Upper lobe of right lung (tissue), 1 donor: ENCODE data around the gene ZBTB38. TPM values are rescaled to one million over a fixed set of nuclear protein-coding genes. Genes with fewer than 3 reads are reported as not detected.

Source experiments
- ATAC-seq: fragments of 200-7000 bp; cut with Tn5 transposase; one replicate; pipeline ENCODE4 v1.9.1; 2020; ENCODE audit warnings: mild to moderate bottlenecking, moderate library complexity
- DNase-seq: peaks from one replicate; pipeline ENCODE4 v3.0.0-alpha.2; 2020
- H3K27ac ChIP-seq: fragments of 200-600 bp; one replicate; pipeline ENCODE4 v1.8.0; 2022
- H3K27me3 ChIP-seq: fragments of 200-600 bp; one replicate; pipeline ENCODE4 v1.8.0; 2022; ENCODE audit warnings: mild to moderate bottlenecking
- H3K36me3 ChIP-seq: fragments of 200-600 bp; one replicate; pipeline ENCODE4 v1.8.0; 2022
- H3K4me1 ChIP-seq: fragments of 200-600 bp; one replicate; pipeline ENCODE4 v1.8.0; 2022
- H3K4me3 ChIP-seq: fragments of 200-600 bp; one replicate; pipeline ENCODE4 v1.8.0; 2022; ENCODE audit warnings: mild to moderate bottlenecking
- H3K9me3 ChIP-seq: fragments of 200-600 bp; one replicate; pipeline ENCODE4 v1.8.0; 2022
- CTCF ChIP-seq: fragments of 200-600 bp; IDR thresholded peaks from one replicate; pipeline ENCODE4 v1.8.0; 2022; ENCODE audit warnings: antibody characterized with exemption
- intact Hi-C: fragments of 100-400 bp; cut with DNase I; formaldehyde crosslinking; loops from one replicate; pipeline ENCODE4 v1.11.0; 2022
- total RNA-seq: library from RNA; stranded (reverse); fragmentation: NEBNext Ultra II Directional; extraction: Animal tissue kit (Norgen Biotek cat#: 25700); gene quantifications from one replicate; pipeline ENCODE4 v1.2.1, GENCODE V29; 2021
- donor health status: DM: no; HTN: yes; CAD: no; lungs with severe emphysema.

The ZBTB38 gene
- total RNA-seq, 1 donor from 2014 or later = 118 TPM

GRCh38 chr3:141371882-141372281 is 3.6 kb downstream of the ZBTB38 start:
- no peak overlapping the region for H3K4me3 ChIP-seq
- no peak for DNase-seq
- H3K9me3 ChIP-seq = no peaks in the 10 kb centered on the region
- no peaks in the 10 kb centered on the region for H3K36me3 ChIP-seq
- H3K27ac ChIP-seq = no peak overlapping the region
- no peak for ATAC-seq
- intact Hi-C loops = no loop called here
- H3K4me1 ChIP-seq = peaks cover 37% of the 10 kb centered on the region
- H3K27me3 ChIP-seq = no peaks in the 10 kb centered on the region
- TF ChIP-seq CTCF = no peak

GRCh38 chr3:141372656-141373055 is 4.4 kb downstream of the ZBTB38 start:
- H3K4me3 ChIP-seq = no peak overlapping the region
- H3K27ac ChIP-seq = no peak overlapping the region
- ATAC-seq = no peak
- no peaks in the 10 kb centered on the region for H3K27me3 ChIP-seq
- intact Hi-C loops = no loop called here
- no peak for DNase-seq
- peaks cover 29% of the 10 kb centered on the region for H3K4me1 ChIP-seq
- H3K36me3 ChIP-seq = no peaks in the 10 kb centered on the region
- no peak for TF ChIP-seq CTCF
- no peaks in the 10 kb centered on the region for H3K9me3 ChIP-seq

- no peak for TF ChIP-seq CTCF
- no peak overlapping the region for H3K27ac ChIP-seq
- no peaks in the 10 kb centered on the region for H3K9me3 ChIP-seq
- H3K4me1 ChIP-seq = peaks cover 24% of the 10 kb centered on the region
- no peaks in the 10 kb centered on the region for H3K36me3 ChIP-seq
- DNase-seq = no peak
- no peaks in the 10 kb centered on the region for H3K27me3 ChIP-seq
- no peak overlapping the region for H3K4me3 ChIP-seq
- ATAC-seq = no peak
- intact Hi-C loops = no loop called here
Observed at GRCh38 chr3:141373232-141373631, 4.9 kb downstream of the ZBTB38 start.

- DNase-seq (no peak), ATAC-seq (no peak)
- Histone ChIP-seq H3K36me3 (no peaks in the 10 kb centered on the region), H3K27me3 (no peaks in the 10 kb centered on the region), H3K4me1 (peaks cover 30% of the 10 kb centered on the region), H3K9me3 (no peaks in the 10 kb centered on the region), H3K27ac (no peak overlapping the region), H3K4me3 (no peak overlapping the region)
- TF ChIP-seq CTCF = no peak
- intact Hi-C loops = no loop called here
Observed at GRCh38 chr3:141373768-141374526, 5.6 kb downstream of the ZBTB38 start.

- Histone ChIP-seq H3K27ac (no peak overlapping the region), H3K4me3 (no peak overlapping the region), H3K9me3 (no peaks in the 10 kb centered on the region), H3K4me1 (peaks cover 30% of the 10 kb centered on the region), H3K36me3 (no peaks in the 10 kb centered on the region), H3K27me3 (no peaks in the 10 kb centered on the region)
- TF ChIP-seq CTCF = no peak
- ATAC-seq (no peak), DNase-seq (no peak)
- intact Hi-C loops = no loop called here
Observed at GRCh38 chr3:141375381-141376301, 7.3 kb downstream of the ZBTB38 start.
